WTC11 (cell line): ENCODE results near the gene CACNA2D3. TPM values are rescaled to one million over a fixed set of nuclear protein-coding genes. Genes with fewer than 3 reads are reported as not detected.

Source experiments
- ATAC-seq: fragments of 200-7000 bp; cut with Tn5 transposase; 2 replicates; pipeline ENCODE4 v1.10.0; 2021; ENCODE audit warnings: mild to moderate bottlenecking, moderate library complexity
- CTCF ChIA-PET: fragments of 300-600 bp; sonication (Branson Sonifier 250); formaldehyde crosslinking; loops from one replicate; lab custom pipeline; 2021; ENCODE audit warnings: antibody characterized with exemption; lab: Charles Lee
- POLR2A ChIA-PET: fragments of 350-600 bp; sonication (Branson Sonifier 250); formaldehyde crosslinking; loops from one replicate; lab custom pipeline; 2021; ENCODE audit warnings: antibody characterized with exemption; lab: Charles Lee
- DNase-seq: peaks from one replicate; pipeline ENCODE4 v3.0.0; 2021; ENCODE audit warnings: low spot score
- H3K27ac Mint-ChIP-seq: 2 replicates; pipeline ENCODE4 v1.8.0; 2021; ENCODE audit warnings: mixed read lengths
- H3K27me3 Mint-ChIP-seq: 2 replicates; pipeline ENCODE4 v1.8.0; 2021; ENCODE audit warnings: low read depth, mild to moderate bottlenecking, moderate library complexity, mixed read lengths
- H3K36me3 Mint-ChIP-seq: 2 replicates; pipeline ENCODE4 v1.8.0; 2021; ENCODE audit warnings: mixed read lengths
- H3K4me1 Mint-ChIP-seq: 2 replicates; pipeline ENCODE4 v1.8.0; 2022; ENCODE audit warnings: mixed read lengths
- H3K4me3 Mint-ChIP-seq: 2 replicates; pipeline ENCODE4 v1.8.0; 2021; ENCODE audit warnings: mild to moderate bottlenecking, moderate library complexity, mixed read lengths
- H3K9me3 Mint-ChIP-seq: 2 replicates; pipeline ENCODE4 v1.8.0; 2021; ENCODE audit warnings: mixed read lengths
- ATF3 ChIP-seq: sonication (generic); formaldehyde crosslinking; conservative IDR thresholded peaks from 2 replicates; pipeline ENCODE4 v1.8.1; 2022; ENCODE audit warnings: mild to moderate bottlenecking, missing genetic modification reagents
- CBFB ChIP-seq: sonication (generic); formaldehyde crosslinking; IDR thresholded peaks from 2 replicates; pipeline ENCODE4 v1.8.1; 2022; ENCODE audit warnings: mild to moderate bottlenecking, low read depth, missing genetic modification reagents
- CREM ChIP-seq: sonication (generic); formaldehyde crosslinking; IDR thresholded peaks from 2 replicates; pipeline ENCODE4 v1.8.1; 2022; ENCODE audit warnings: mild to moderate bottlenecking, missing genetic modification reagents, moderate library complexity
- E2F5 ChIP-seq: sonication (generic); formaldehyde crosslinking; IDR thresholded peaks from 2 replicates; pipeline ENCODE4 v1.8.1; 2022; ENCODE audit warnings: mild to moderate bottlenecking, moderate library complexity, missing genetic modification reagents
- ESRRA ChIP-seq: sonication (generic); formaldehyde crosslinking; IDR thresholded peaks from 2 replicates; pipeline ENCODE4 v1.8.1; 2022; ENCODE audit warnings: mild to moderate bottlenecking, missing genetic modification reagents, borderline replicate concordance
- ETV6 ChIP-seq: sonication (generic); formaldehyde crosslinking; IDR thresholded peaks from 2 replicates; pipeline ENCODE4 v1.8.1; 2022; ENCODE audit warnings: mild to moderate bottlenecking, missing genetic modification reagents
- FOXP1 ChIP-seq: sonication (generic); formaldehyde crosslinking; IDR thresholded peaks from 2 replicates; pipeline ENCODE4 v1.8.0; 2022; ENCODE audit warnings: missing genetic modification reagents, mild to moderate bottlenecking, moderate library complexity, borderline replicate concordance
- FOXP4 ChIP-seq: sonication (generic); formaldehyde crosslinking; IDR thresholded peaks from 2 replicates; pipeline ENCODE4 v1.8.0; 2022; ENCODE audit warnings: mild to moderate bottlenecking, missing genetic modification reagents
- GRHL2 ChIP-seq: fragments of 250-450 bp; sonication (Bioruptor Pico); IDR thresholded peaks from 2 replicates; pipeline ENCODE4 v1.8.0; 2022; ENCODE audit warnings: mild to moderate bottlenecking, moderate library complexity; ENCODE audit not compliant: insufficient replicate concordance, severe bottlenecking
- IRF2 ChIP-seq: sonication (generic); formaldehyde crosslinking; IDR thresholded peaks from 2 replicates; pipeline ENCODE4 v1.8.0; 2022; ENCODE audit warnings: low read depth, missing genetic modification reagents, borderline replicate concordance
- KAT7 ChIP-seq: sonication (generic); formaldehyde crosslinking; IDR thresholded peaks from 2 replicates; pipeline ENCODE4 v1.8.1; 2023; ENCODE audit warnings: missing genetic modification reagents, mild to moderate bottlenecking, borderline replicate concordance
- SMAD4 ChIP-seq: sonication (generic); formaldehyde crosslinking; IDR thresholded peaks from 2 replicates; pipeline ENCODE4 v1.8.0; 2022; ENCODE audit warnings: mild to moderate bottlenecking, missing genetic modification reagents
- TP53 ChIP-seq: sonication (generic); formaldehyde crosslinking; IDR thresholded peaks from 2 replicates; pipeline ENCODE4 v1.8.1; 2023; ENCODE audit warnings: mild to moderate bottlenecking, missing genetic modification reagents
- USF1 ChIP-seq: sonication (generic); formaldehyde crosslinking; IDR thresholded peaks from 2 replicates; pipeline ENCODE4 v1.8.0; 2022; ENCODE audit warnings: mild to moderate bottlenecking, missing genetic modification reagents
- USF2 ChIP-seq: sonication (generic); formaldehyde crosslinking; IDR thresholded peaks from 2 replicates; pipeline ENCODE4 v1.8.1; 2023; ENCODE audit warnings: mild to moderate bottlenecking, missing genetic modification reagents, moderate library complexity
- ZNF317 ChIP-seq: sonication (generic); formaldehyde crosslinking; IDR thresholded peaks from 2 replicates; pipeline ENCODE4 v1.8.1; 2023; ENCODE audit warnings: low read depth, mild to moderate bottlenecking, moderate library complexity, missing genetic modification reagents, borderline replicate concordance
- ZNF416 ChIP-seq: fragments of 250-450 bp; sonication (Bioruptor Pico); IDR thresholded peaks from 2 replicates; pipeline ENCODE4 v1.9.0; 2021; ENCODE audit warnings: mild to moderate bottlenecking, inconsistent platforms
- ZNF423 ChIP-seq: fragments of 250-450 bp; sonication (Bioruptor Pico); IDR thresholded peaks from 2 replicates; pipeline ENCODE4 v2.1.2; 2022; ENCODE audit warnings: mild to moderate bottlenecking, moderate library complexity
- ZSCAN18 ChIP-seq: fragments of 250-450 bp; sonication (Bioruptor Pico); IDR thresholded peaks from 2 replicates; pipeline ENCODE4 v2.1.2; 2022; ENCODE audit warnings: mild to moderate bottlenecking, moderate library complexity
- total RNA-seq: library from RNA; stranded (reverse); gene quantifications from 3 replicates; pipeline ENCODE4 v1.2.3, GENCODE V29; 2021

Gene CACNA2D3
- total RNA-seq, 1 experiment from 2014 or later: 5.0 TPM

GRCh38 chr3:54079314-54079713 is 43.0 kb upstream of the CACNA2D3 start:
- Mint-ChIP-seq H3K4me1 (peaks cover 54% of the 10 kb centered on the region), H3K27me3 (peaks cover 7% of the 10 kb centered on the region), H3K4me3 (peak overlapping the region; percentile 15; the same call in 1 of the 2 replicates), H3K9me3 (no peaks in the 10 kb centered on the region), H3K27ac (peak overlapping the region; percentile 46), H3K36me3 (0 out of 2 replicates have a peak, but pooled peaks cover 2% of the 10 kb centered on the region)
- peak; percentile 87 for ATAC-seq
- no peak for DNase-seq
- POLR2A ChIA-PET: interaction anchor here (1.2 kb wide), 1 partner anchor 88 kb away, joined by 4 read pairs; no protein-coding TSS in a partner anchor
- CTCF ChIA-PET: interaction anchor here (0.6 to 2.8 kb wide), 5 partner anchors 13 to 141 kb away, joined by 3 to 10 read pairs (median 3); no protein-coding TSS in a partner anchor
- no peak for TF ChIP-seq ZNF317 (CRISPR knock-in tag)
- TF ChIP-seq FOXP4 (CRISPR knock-in tag): peak; percentile 29; the same call in 1 of the 2 replicates
- no peak for TF ChIP-seq SMAD4 (CRISPR knock-in tag)
- no peak; the same call in 1 of the 2 replicates for TF ChIP-seq ZNF423
- TF ChIP-seq ZNF416 (CRISPR knock-in tag): no peak

GRCh38 chr3:54079730-54080325 is 42.5 kb upstream of the CACNA2D3 start:
- no peak for TF ChIP-seq IRF2
- no peak for TF ChIP-seq USF1
- TF ChIP-seq TP53 (CRISPR knock-in tag): no peak
- no peak for TF ChIP-seq CBFB (CRISPR knock-in tag)
- no peak for TF ChIP-seq GRHL2 (CRISPR knock-in tag)
- TF ChIP-seq ETV6 (CRISPR knock-in tag): no peak
- Mint-ChIP-seq H3K4me1 (peaks cover 54% of the 10 kb centered on the region), H3K4me3 (peak overlapping the region; percentile 15), H3K9me3 (no peaks in the 10 kb centered on the region), H3K27me3 (peaks cover 10% of the 10 kb centered on the region), H3K27ac (peak overlapping the region; percentile 46), H3K36me3 (0 out of 2 replicates have a peak, but pooled peaks cover 2% of the 10 kb centered on the region)
- ATAC-seq (peak; percentile 78), DNase-seq (no peak)
- CTCF ChIA-PET: interaction anchor here (0.6 to 2.8 kb wide), 3 partner anchors 16 to 141 kb away, joined by 3 to 10 read pairs (median 4); no protein-coding TSS in a partner anchor
- POLR2A ChIA-PET: interaction anchor here (1.2 kb wide), 1 partner anchor 88 kb away, joined by 4 read pairs; no protein-coding TSS in a partner anchor

- no peak overlapping the region for H3K4me3 Mint-ChIP-seq
- no peaks in the 10 kb centered on the region for H3K9me3 Mint-ChIP-seq
- TF ChIP-seq CREM (CRISPR knock-in tag) (no peak), USF2 (CRISPR knock-in tag) (no peak), E2F5 (CRISPR knock-in tag) (no peak), ATF3 (CRISPR knock-in tag) (no peak), ESRRA (CRISPR knock-in tag) (no peak), FOXP1 (no peak), ZSCAN18 (CRISPR knock-in tag) (no peak), KAT7 (no peak)
- TF ChIP-seq, all 79 proteins: peak for 0
- Mint-ChIP-seq H3K36me3 (no peaks in the 10 kb centered on the region), H3K27ac (no peak overlapping the region; the same call in 1 of the 2 replicates), H3K4me1 (peaks cover 48% of the 10 kb centered on the region), H3K27me3 (peaks cover 31% of the 10 kb centered on the region)
- POLR2A ChIA-PET: no interaction called here
- DNase-seq (no peak), ATAC-seq (no peak)
- CTCF ChIA-PET: no interaction called here
These were observed 38.4 kb upstream of the CACNA2D3 start for GRCh38 chr3:54083921-54084320.
